Gastroesophageal sphincter (tissue), 3 donors: Measurements from ENCODE around the gene FRG2B.
"Not testable (repeated sequence)": the region's sequence is repeated elsewhere in the genome, so short reads cannot be mapped to it uniquely, and the experiment has no call there.

Experiments used
- POLR2A ChIP-seq, 2 donors: fragments of 450-650 bp; IDR thresholded peaks; one replicate each; pipeline ENCODE4 v1.6.1; 2017; ENCODE audit warnings: antibody characterized with exemption in 2 of 2, mild to moderate bottlenecking in 2 of 2, moderate library complexity in 1 of 2
- TF ChIP-seq, protein P1 (sequence below), 4 experiments: fragments of 200-600 bp in 2 of 4; fragments of 450-650 bp in 2 of 4; sonication (generic) in 1 of 4; IDR thresholded peaks; one replicate each; pipeline ENCODE4 v1.5.1; 2017 to 2019; ENCODE audit warnings: antibody characterized with exemption in 4 of 4, mild to moderate bottlenecking in 2 of 4, moderate library complexity in 2 of 4

DNA sequence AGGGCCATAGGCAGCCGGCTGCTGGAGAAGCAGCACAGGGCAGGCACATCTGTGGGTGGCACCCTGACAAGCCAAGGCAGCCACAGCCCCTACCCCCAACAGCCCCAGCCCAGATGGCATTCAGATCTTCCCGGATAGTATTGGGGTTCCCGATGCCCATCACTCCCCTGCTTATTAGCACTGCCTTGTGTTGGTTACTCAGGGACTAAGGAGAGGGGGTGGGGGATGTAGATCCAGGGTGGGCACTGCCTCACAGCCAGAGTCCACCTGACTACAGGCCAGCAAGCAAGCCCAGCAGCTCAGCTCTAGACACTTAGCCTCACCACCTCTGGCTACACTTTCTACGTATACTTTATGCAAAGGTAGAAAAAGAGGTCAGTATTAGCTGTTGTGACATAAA, 30.7 kb upstream of the FRG2B start:
- not testable (repeated sequence) for TF ChIP-seq POLR2A (IDR thresholded peaks at IDR 0.05)
- TF ChIP-seq, protein P1, sequence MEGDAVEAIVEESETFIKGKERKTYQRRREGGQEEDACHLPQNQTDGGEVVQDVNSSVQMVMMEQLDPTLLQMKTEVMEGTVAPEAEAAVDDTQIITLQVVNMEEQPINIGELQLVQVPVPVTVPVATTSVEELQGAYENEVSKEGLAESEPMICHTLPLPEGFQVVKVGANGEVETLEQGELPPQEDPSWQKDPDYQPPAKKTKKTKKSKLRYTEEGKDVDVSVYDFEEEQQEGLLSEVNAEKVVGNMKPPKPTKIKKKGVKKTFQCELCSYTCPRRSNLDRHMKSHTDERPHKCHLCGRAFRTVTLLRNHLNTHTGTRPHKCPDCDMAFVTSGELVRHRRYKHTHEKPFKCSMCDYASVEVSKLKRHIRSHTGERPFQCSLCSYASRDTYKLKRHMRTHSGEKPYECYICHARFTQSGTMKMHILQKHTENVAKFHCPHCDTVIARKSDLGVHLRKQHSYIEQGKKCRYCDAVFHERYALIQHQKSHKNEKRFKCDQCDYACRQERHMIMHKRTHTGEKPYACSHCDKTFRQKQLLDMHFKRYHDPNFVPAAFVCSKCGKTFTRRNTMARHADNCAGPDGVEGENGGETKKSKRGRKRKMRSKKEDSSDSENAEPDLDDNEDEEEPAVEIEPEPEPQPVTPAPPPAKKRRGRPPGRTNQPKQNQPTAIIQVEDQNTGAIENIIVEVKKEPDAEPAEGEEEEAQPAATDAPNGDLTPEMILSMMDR (IDR thresholded peaks at IDR 0.05), result not testable (repeated sequence)
